ENCODE data around the gene SLC22A12.

SLC22A12 gene

DNA sequence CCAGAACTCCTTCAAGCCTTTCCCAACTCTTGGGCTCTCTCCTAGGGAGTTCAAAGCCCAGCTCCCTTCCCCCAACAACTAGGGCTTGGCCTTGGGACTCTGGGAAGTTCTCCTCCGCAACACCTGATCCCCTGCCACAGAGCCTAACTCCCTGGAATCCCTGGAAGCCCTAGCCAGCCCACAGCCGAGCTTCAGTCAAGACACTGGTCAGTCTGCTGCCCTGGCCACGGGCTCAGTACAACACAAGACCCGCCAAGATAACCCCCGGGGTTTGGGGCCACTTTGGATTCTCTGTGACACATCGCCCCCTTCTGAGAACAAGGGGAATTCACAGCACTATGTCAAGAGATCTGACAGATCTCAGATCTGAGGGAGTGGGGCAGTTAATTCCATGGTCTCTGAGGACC lies 58.3 kb downstream of the SLC22A12 start:
- H3K4me3 ChIP-seq (ENCODE audit: low read depth, low read length) = no peak overlapping the region
- TF ChIP-seq, protein P1, sequence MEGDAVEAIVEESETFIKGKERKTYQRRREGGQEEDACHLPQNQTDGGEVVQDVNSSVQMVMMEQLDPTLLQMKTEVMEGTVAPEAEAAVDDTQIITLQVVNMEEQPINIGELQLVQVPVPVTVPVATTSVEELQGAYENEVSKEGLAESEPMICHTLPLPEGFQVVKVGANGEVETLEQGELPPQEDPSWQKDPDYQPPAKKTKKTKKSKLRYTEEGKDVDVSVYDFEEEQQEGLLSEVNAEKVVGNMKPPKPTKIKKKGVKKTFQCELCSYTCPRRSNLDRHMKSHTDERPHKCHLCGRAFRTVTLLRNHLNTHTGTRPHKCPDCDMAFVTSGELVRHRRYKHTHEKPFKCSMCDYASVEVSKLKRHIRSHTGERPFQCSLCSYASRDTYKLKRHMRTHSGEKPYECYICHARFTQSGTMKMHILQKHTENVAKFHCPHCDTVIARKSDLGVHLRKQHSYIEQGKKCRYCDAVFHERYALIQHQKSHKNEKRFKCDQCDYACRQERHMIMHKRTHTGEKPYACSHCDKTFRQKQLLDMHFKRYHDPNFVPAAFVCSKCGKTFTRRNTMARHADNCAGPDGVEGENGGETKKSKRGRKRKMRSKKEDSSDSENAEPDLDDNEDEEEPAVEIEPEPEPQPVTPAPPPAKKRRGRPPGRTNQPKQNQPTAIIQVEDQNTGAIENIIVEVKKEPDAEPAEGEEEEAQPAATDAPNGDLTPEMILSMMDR (IDR thresholded peaks at IDR 0.05; ENCODE audit: borderline replicate concordance, insufficient read depth, low read depth, low read length) = peak; percentile 44; the same call in 1 of the 2 replicates

DNA sequence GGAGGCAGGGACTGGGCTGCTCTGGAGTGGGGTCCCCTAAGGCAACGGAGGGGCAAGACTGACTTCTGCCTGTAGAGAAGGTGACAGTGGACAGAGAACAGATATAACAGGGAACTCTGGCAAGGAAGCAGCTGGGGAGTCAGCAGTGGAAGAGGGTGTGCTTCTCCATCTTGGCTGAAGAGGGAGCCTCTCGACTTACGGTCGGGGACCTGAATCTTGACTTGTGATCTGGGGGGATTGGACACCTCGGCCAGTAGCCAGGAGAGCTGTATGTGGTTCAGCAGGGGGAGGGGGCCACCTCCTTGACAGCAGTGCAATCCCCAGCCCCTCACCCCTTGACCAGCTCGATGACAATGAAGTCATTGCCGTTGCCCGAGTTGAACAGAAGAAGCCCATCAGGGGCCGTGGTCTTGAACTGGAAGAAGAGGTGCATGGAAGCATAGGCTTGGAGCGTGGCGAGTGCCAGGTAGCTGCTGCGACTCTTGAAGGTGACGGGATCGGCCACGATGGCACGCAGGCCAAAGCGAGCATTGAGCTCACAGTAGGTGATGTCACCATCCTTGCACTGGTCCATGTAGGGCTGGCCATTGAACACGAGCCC lies 60.0 kb downstream of the SLC22A12 start:
- H3K4me3 ChIP-seq (ENCODE audit: low read depth, low read length) = no peak overlapping the region
- TF ChIP-seq, protein P1 (IDR thresholded peaks at IDR 0.05; ENCODE audit: borderline replicate concordance, insufficient read depth, low read depth, low read length) = peak; percentile 63
